ENCODE results near the gene FIGLA. TPM values are rescaled to one million over a fixed set of nuclear protein-coding genes. Genes with fewer than 3 reads are reported as not detected.

The FIGLA gene
- total RNA-seq, 1 donor from 2014 or later, result not detected

DNA sequence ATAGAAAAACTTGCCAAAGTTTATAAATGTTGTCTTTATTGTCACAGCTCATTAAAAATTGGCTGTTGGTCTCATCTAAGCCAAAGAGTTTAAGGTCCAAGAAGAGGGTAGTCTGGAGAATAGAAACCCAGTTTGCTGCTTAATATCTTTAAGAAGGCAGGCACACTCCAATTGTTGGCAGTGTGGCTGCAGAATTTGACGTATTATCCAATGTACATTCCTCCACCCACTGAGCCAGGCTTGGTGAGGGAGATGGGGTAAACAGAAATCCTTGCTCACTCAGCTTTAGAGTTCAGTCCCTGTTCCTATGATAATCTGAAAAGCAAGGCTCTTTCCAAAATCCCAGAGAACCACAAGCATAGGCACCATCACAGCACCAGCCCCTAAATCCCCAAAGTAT is 11.8 kb downstream of the FIGLA start:
- H3K27ac Mint-ChIP-seq, result no peak overlapping the region
- intact Hi-C loops (cut with micrococcal nuclease), result no loop called here
- no peak overlapping the region for H3K4me3 Mint-ChIP-seq
- DNase-seq (ENCODE audit: low spot score), result no peak
- H3K27me3 Mint-ChIP-seq (ENCODE audit: insufficient read depth), result peaks cover 46% of the 10 kb centered on the region
- H3K4me1 Mint-ChIP-seq (ENCODE audit: low read depth), result no peaks in the 10 kb centered on the region
- no peaks in the 10 kb centered on the region for H3K36me3 Mint-ChIP-seq (ENCODE audit: low read depth)
- H3K9me3 Mint-ChIP-seq, result no peaks in the 10 kb centered on the region

DNA sequence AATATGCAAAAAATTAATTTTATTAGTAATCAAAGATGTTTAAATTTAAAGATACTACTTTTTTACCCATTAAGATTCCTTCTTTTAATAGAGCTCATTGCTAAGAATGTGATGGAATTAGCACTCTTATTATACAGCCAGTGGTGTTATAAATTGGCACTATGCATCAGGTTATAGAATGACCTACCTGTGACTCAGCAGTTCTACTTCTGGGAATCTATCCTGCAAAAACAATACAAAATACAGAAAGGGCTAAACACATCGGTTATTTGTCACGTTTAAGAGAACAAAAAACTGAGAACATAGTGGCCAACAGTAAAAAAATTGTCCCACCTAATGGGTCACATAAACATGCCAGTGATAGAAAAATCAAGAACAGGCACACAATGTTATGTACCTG is 13.0 kb downstream of the FIGLA start:
- no peak for DNase-seq (ENCODE audit: low spot score)
- H3K27ac Mint-ChIP-seq, result no peak overlapping the region
- no peaks in the 10 kb centered on the region for H3K36me3 Mint-ChIP-seq (ENCODE audit: low read depth)
- H3K4me1 Mint-ChIP-seq (ENCODE audit: low read depth), result no peaks in the 10 kb centered on the region
- H3K4me3 Mint-ChIP-seq, result no peak overlapping the region
- intact Hi-C loops (cut with micrococcal nuclease), result no loop called here
- no peaks in the 10 kb centered on the region for H3K9me3 Mint-ChIP-seq
- peaks cover 56% of the 10 kb centered on the region for H3K27me3 Mint-ChIP-seq (ENCODE audit: insufficient read depth)

DNA sequence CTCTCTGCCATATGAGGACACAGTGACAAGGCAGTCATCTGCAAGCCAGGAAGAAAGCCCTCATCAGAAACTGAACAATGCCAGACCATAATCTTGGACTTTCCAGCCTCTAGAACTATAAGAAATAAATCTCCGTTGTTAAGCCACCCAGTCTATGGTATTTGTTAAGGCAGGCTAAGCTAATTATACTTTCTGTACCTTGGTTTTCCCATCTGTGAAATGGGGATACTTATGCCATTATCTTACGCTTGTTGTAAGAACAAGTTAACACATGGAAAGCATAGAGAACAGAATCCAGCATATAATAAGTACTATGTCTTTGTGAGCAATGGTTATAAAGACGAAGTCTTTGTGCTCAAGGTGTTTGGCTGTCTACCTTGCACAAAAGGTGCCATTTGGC is 14.2 kb downstream of the FIGLA start:
- intact Hi-C loops (cut with micrococcal nuclease), result no loop called here
- Mint-ChIP-seq H3K36me3 (ENCODE audit: low read depth) (no peaks in the 10 kb centered on the region), H3K27me3 (ENCODE audit: insufficient read depth) (peaks cover 53% of the 10 kb centered on the region), H3K4me3 (no peak overlapping the region), H3K27ac (no peak overlapping the region), H3K4me1 (ENCODE audit: low read depth) (peaks cover 2% of the 10 kb centered on the region), H3K9me3 (no peaks in the 10 kb centered on the region)
- DNase-seq (ENCODE audit: low spot score), result no peak

DNA sequence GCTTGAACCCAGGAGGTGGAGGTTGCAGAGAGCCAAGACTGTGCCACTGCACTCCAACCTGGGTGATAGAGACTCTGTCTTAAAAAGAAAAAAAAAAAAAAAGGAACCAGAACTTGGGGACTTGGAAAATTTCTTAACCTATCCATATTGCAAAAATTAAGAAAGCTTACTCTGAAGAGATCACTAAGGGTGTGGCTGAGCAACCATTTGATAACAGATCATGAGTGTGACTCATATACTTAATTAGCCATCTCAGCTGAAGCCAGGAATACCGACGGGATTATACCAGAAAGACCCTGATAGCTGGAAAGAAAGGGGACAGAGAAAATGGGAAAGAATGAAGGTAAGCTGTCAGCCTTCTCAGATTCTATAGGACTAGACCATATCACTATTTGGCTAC is 15.3 kb downstream of the FIGLA start:
- DNase-seq (ENCODE audit: low spot score), result no peak
- intact Hi-C loops (cut with micrococcal nuclease), result no loop called here
- Mint-ChIP-seq H3K27ac (no peak overlapping the region), H3K36me3 (ENCODE audit: low read depth) (no peaks in the 10 kb centered on the region), H3K4me3 (no peak overlapping the region), H3K27me3 (ENCODE audit: insufficient read depth) (peaks cover 48% of the 10 kb centered on the region), H3K9me3 (no peaks in the 10 kb centered on the region), H3K4me1 (ENCODE audit: low read depth) (peaks cover 7% of the 10 kb centered on the region)

DNA sequence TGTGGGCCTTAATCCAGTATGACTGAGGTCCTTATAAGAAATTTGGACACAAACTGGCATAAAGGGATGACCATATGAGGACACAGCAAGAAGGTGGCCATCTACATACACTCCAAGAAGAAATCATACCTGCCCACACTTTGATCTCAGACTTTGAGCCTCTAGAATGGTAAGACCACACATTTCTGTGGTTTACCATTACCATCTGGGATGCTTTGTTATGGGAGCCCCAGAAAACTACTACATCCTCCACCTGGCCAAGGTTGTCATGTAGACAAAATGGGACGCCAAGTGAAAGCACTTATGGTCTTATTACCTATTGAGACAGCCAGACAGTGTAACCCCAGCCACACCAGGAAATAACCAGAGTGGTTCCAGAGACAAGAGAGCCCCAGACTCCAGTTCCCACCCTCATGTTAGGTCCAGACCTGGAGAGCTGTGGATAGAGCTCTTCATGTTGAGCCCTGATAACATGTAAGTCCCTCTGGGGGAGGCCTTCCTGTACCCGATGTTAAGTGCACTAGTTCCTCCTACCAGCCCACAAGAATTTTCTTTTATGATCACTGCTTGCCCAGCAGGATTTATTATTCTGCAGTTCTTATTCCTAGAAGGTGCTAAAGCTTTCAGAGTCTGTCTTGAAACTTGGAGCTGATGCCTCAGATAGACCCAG is 17.8 kb downstream of the FIGLA start:
- H3K27ac Mint-ChIP-seq, result no peak overlapping the region
- H3K27me3 Mint-ChIP-seq (ENCODE audit: insufficient read depth), result peaks cover 49% of the 10 kb centered on the region
- peaks cover 2% of the 10 kb centered on the region for H3K36me3 Mint-ChIP-seq (ENCODE audit: low read depth)
- H3K4me1 Mint-ChIP-seq (ENCODE audit: low read depth), result peaks cover 13% of the 10 kb centered on the region
- DNase-seq (ENCODE audit: low spot score), result no peak
- no peak overlapping the region for H3K4me3 Mint-ChIP-seq
- no peaks in the 10 kb centered on the region for H3K9me3 Mint-ChIP-seq
- intact Hi-C loops (cut with micrococcal nuclease), result no loop called here

DNA sequence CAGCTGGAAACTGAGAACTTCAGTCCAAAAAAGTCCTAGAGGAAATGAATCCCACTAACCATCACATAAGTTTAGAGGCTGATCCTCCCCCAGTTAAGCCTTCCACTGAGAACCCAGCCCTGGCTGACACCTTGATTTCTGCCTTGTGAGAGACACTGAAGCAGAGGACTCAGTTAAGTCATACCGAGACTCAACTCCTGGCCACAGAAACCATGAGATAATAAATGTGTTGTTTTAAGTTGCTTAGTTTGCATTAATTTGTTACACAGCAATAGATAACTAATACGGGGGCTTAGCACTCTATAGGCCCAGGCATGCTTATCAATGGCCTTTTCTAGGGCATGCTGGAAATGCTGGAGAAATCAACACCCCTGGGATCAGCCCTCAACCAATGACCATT is 19.0 kb downstream of the FIGLA start:
- Mint-ChIP-seq H3K27me3 (ENCODE audit: insufficient read depth) (peaks cover 52% of the 10 kb centered on the region), H3K4me3 (no peak overlapping the region)
- no peak for DNase-seq (ENCODE audit: low spot score)

DNA sequence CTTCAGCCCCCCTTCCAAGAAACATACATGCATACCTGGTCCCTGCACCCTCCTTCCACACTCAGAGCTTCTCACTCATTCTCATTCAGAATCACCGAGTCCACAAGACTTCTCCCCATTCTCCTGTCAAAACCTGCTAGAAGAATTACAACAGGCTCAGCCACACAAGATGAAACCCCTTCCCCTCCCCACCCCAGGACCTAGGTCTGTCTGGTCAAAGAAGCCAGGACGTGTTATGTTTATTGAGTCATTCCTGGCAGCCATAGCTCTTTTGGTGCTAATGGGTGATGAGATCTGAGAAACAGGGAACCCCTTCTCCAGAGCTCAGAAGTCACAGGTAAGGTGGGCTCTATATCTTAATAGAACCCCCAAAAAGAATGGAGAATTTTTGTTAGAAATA is 21.0 kb downstream of the FIGLA start:
- Mint-ChIP-seq H3K9me3 (no peaks in the 10 kb centered on the region), H3K27me3 (ENCODE audit: insufficient read depth) (peaks cover 48% of the 10 kb centered on the region)

More for the DNA sequence above, 19.0 kb downstream of the FIGLA start:
- no peak overlapping the region for H3K27ac Mint-ChIP-seq
- no peaks in the 10 kb centered on the region for H3K9me3 Mint-ChIP-seq
- peaks cover 19% of the 10 kb centered on the region for H3K4me1 Mint-ChIP-seq (ENCODE audit: low read depth)
- peaks cover 2% of the 10 kb centered on the region for H3K36me3 Mint-ChIP-seq (ENCODE audit: low read depth)
- intact Hi-C loops (cut with micrococcal nuclease), result no loop called here

DNA sequence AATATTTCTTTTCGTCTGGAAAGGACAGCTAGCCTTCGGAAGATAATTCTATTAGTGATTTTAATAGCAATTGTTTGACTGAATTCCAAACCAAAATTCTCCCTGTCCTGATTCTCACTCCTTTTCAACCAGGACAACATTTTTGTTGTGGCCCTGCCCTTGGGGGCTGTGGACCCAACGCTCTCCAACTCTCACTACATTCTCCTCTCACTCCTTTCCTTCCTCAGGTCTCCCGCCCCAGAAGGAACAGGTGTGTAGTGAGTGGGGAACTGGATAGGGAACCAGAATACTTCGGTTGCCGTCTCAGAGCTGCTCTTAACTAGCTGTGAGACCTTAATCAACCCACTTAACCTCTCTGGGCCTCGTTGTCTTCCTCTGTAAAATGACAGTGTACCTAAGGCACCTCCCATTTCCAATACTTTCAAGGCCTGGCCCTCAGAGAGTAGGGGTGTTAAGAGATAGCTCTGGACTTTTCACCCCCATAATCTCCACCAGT is 21.8 kb downstream of the FIGLA start:
- H3K4me1 Mint-ChIP-seq (ENCODE audit: low read depth), result peaks cover 26% of the 10 kb centered on the region
- peak overlapping the region; percentile 53 for H3K27ac Mint-ChIP-seq
- intact Hi-C loops (cut with micrococcal nuclease), result loop anchor here (5.0 kb wide), 2 partner anchors 111 to 466 kb away; partner anchors contain the start of gene FAM136A
- peak overlapping the region; percentile 85 for H3K4me3 Mint-ChIP-seq
- peaks cover 44% of the 10 kb centered on the region for H3K27me3 Mint-ChIP-seq (ENCODE audit: insufficient read depth)
- peaks cover 2% of the 10 kb centered on the region for H3K36me3 Mint-ChIP-seq (ENCODE audit: low read depth)
- no peak for DNase-seq (ENCODE audit: low spot score)
- no peaks in the 10 kb centered on the region for H3K9me3 Mint-ChIP-seq

More for the DNA sequence above, 21.0 kb downstream of the FIGLA start:
- no peak overlapping the region for H3K27ac Mint-ChIP-seq
- H3K36me3 Mint-ChIP-seq (ENCODE audit: low read depth), result peaks cover 2% of the 10 kb centered on the region
- peak overlapping the region; percentile 85 for H3K4me3 Mint-ChIP-seq
- H3K4me1 Mint-ChIP-seq (ENCODE audit: low read depth), result peaks cover 26% of the 10 kb centered on the region
- no peak for DNase-seq (ENCODE audit: low spot score)
- intact Hi-C loops (cut with micrococcal nuclease), result loop anchor here (5.0 kb wide), 2 partner anchors 112 to 467 kb away; partner anchors contain the start of gene FAM136A

DNA sequence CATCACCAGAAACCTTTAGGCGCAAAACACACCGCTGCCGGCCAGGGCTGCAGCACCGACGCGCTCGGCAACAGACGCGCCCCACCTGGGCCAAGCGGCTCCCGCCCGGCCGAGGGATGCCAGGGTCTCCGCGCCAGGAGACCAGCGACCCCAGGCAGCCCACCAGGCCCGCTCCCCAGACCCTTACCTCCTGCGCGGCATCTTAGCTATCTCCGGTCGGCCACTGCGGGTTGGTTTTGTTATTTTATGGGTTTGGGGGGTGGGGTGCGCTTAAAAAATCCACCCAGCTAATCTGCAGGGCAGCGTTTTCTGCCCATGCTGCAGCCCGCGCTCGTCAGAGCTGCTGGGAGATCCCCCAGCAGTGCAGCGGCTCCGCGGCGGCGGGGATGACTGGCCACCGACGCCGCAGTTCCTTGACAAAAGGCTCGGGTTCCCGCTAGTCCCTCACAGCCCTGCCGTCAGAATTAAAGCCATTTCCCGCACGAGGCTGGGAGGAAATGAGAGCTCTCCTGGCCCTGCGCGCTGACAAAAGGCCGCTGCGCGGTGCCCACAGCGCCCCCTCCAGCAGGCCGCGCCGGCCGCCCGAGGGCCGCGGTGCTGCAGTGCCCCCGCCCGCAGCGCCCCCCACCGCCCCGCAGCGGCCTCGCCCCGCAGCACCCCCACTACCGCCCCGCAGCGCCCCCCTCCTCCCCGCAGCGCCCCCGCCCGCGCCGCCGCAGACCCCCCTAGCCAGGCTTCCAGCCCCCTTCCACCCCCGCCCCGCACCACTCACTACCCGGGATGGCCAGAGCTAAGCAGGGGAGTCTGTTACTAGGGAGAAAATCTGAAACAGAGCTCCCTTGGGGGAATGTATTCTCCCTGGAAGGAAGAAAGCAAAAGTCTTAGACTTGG is 22.5 kb downstream of the FIGLA start, which contains the start of gene ADD2:
TSS of gene ADD2 (minus strand) at position 502 of the 891 bp plus-strand sequence. CDS start 61,792 bp downstream, outside the sequence.
- Mint-ChIP-seq H3K36me3 (ENCODE audit: low read depth) (peaks cover 2% of the 10 kb centered on the region), H3K27ac (peak within 1 kb of the TSS; percentile 76), H3K4me3 (peak within 1 kb of the TSS; percentile 89), H3K4me1 (ENCODE audit: low read depth) (peaks cover 26% of the 10 kb centered on the region), H3K9me3 (no peaks in the 10 kb centered on the region), H3K27me3 (ENCODE audit: insufficient read depth) (peaks cover 37% of the 10 kb centered on the region)
- intact Hi-C loops (cut with micrococcal nuclease), result loop anchor here (5.0 kb wide), 2 partner anchors 111 to 466 kb away; partner anchors contain the start of gene FAM136A
- DNase-seq (ENCODE audit: low spot score), result peak; percentile 48

DNA sequence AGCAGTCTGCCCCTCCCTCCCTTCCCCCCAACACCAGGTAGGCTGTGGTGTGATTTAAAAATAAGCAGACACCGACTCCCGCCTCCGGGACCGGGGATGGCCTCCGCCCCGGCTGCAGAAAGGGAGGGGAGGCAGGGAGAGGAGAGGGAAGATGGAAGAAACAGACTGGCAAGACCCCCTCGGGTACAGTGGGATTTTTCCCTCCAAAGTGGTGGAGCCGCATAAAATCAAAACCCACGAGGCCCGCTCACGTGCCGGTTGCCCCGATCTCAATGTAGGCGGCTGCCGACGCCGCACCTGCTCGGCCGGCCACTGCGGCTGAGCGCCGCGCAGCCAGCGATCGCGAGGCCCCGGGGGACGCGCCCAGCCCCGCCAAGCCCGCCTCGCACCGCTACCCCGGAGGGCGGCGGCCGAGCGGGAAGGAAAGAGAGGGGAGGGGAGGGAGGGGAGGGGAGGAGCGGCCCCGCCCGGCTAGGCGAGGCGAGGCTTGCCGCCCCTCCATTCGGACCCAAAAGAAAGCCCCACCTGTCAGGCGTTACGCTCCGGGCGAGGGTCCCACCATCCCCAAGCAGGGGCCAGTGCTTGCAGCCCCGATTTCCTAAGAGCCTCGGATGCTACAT is 23.3 kb downstream of the FIGLA start:
- peak; percentile 3 for DNase-seq (ENCODE audit: low spot score)
- H3K27ac Mint-ChIP-seq, result peak overlapping the region; percentile 72
- peak overlapping the region; percentile 89 for H3K4me3 Mint-ChIP-seq
- H3K27me3 Mint-ChIP-seq (ENCODE audit: insufficient read depth), result peaks cover 35% of the 10 kb centered on the region
- intact Hi-C loops (cut with micrococcal nuclease), result loop anchor here (5.0 kb wide), 2 partner anchors 110 to 465 kb away; partner anchors contain the start of gene FAM136A
- no peaks in the 10 kb centered on the region for H3K9me3 Mint-ChIP-seq
- peaks cover 26% of the 10 kb centered on the region for H3K4me1 Mint-ChIP-seq (ENCODE audit: low read depth)
- H3K36me3 Mint-ChIP-seq (ENCODE audit: low read depth), result peaks cover 2% of the 10 kb centered on the region

DNA sequence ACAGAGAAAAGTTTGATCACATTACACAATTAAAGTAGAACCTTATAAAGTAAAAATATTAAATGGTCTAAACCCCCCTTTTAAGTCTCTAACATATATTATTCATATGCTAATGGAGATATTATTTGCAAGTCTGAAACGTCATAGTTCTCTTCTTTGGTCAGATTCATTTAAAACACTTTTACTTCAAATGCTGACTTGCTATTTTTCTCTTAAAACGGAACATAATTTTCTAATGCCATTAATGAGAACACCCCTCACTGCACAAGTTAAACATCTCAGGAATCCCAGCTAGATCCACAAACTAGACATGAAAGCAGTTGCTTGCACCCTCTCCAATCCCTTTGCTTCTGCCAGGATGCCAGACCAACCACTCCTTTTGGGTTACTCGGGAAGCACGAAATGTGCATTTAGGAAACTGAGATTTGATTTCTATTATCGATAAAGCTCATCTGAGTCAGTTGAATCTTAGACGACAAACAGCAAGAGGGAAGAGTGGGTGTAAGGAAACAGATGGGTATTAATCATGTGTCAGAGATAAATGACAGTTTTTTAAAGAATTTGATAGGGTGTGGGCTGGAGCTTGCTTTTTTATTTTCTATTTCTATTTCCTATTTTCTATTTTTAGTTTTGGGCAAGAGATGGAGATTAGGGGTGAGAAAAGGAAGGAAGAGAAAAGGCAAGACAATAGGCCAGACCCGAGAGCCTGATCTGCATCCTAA is 23.9 kb downstream of the FIGLA start:
- no peak for DNase-seq (ENCODE audit: low spot score)
- Mint-ChIP-seq H3K4me1 (ENCODE audit: low read depth) (peaks cover 26% of the 10 kb centered on the region), H3K27me3 (ENCODE audit: insufficient read depth) (peaks cover 38% of the 10 kb centered on the region), H3K27ac (no peak overlapping the region), H3K9me3 (no peaks in the 10 kb centered on the region), H3K4me3 (peak overlapping the region; percentile 87), H3K36me3 (ENCODE audit: low read depth) (peaks cover 2% of the 10 kb centered on the region)
- intact Hi-C loops (cut with micrococcal nuclease), result loop anchor here (5.0 kb wide), 2 partner anchors 109 to 464 kb away; partner anchors contain the start of gene FAM136A

DNA sequence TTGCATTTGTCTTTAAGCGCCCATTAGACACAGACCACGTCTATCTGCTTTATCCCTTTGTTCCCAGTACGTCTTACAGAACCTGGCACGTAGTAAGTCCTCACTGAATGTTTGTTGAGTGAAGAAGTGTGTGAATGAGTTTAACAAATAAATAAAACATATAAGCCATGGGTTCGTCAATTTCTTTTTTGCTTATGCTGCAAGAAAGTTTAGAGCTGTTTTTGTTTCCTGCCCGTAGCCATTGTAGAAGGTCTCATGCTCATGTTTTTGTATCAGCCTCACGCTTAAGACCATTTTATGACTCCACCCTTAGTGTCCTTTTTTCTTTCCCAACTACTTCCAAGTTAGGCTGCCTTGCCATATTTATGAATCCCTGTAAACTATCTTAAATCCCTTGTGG is 24.9 kb downstream of the FIGLA start:
- intact Hi-C loops (cut with micrococcal nuclease), result loop anchor here (5.0 kb wide), 2 partner anchors 108 to 463 kb away; partner anchors contain the start of gene FAM136A
- peaks cover 38% of the 10 kb centered on the region for H3K27me3 Mint-ChIP-seq (ENCODE audit: insufficient read depth)
- H3K4me3 Mint-ChIP-seq, result no peak overlapping the region
- H3K36me3 Mint-ChIP-seq (ENCODE audit: low read depth), result peaks cover 2% of the 10 kb centered on the region
- H3K27ac Mint-ChIP-seq, result no peak overlapping the region
- H3K4me1 Mint-ChIP-seq (ENCODE audit: low read depth), result peaks cover 19% of the 10 kb centered on the region
- DNase-seq (ENCODE audit: low spot score), result no peak
- no peaks in the 10 kb centered on the region for H3K9me3 Mint-ChIP-seq
